Renal cortical epithelial cell (primary cell): ENCODE results near the gene MSI2. TPM values are rescaled to one million over a fixed set of nuclear protein-coding genes. Genes with fewer than 3 reads are reported as not detected.

Experiments
- DNase-seq: peaks from one replicate; pipeline ENCODE4 v3.0.0-alpha.2; 2011; ENCODE audit warnings: low read depth
- total RNA-seq: library from RNA; depleted of rRNA; stranded (reverse); fragments of >200 nt; gene quantifications from 2 replicates; pipeline ENCODE4 v1.2.3, GENCODE V29; 2014

Gene MSI2
- total RNA-seq, 1 donor from 2014 or later: 90.2 TPM

GRCh38 chr17:57456622-57457021 lies 200.3 kb downstream of the MSI2 start:
- DNase-seq: no peak

DNA sequence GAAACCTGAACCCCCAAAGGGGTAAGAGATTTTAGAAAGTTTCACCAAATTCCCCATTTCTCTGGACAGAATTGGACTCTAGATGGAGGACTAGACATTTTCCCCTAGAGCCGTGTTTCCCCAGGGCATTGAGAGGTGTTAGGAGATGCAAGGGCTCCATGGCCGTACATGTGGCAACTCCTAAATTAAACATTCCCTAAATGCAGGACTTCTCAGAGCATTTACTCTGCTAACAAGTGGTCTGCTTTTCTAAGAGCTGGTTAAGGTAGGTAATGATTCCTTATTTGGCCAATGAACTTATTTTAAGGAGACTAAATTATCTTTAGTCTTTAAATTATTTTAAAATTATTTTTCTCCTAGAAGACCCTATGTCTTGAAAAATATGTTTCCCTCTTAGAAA lies 200.9 kb downstream of the MSI2 start:
- DNase-seq: no peak

DNA sequence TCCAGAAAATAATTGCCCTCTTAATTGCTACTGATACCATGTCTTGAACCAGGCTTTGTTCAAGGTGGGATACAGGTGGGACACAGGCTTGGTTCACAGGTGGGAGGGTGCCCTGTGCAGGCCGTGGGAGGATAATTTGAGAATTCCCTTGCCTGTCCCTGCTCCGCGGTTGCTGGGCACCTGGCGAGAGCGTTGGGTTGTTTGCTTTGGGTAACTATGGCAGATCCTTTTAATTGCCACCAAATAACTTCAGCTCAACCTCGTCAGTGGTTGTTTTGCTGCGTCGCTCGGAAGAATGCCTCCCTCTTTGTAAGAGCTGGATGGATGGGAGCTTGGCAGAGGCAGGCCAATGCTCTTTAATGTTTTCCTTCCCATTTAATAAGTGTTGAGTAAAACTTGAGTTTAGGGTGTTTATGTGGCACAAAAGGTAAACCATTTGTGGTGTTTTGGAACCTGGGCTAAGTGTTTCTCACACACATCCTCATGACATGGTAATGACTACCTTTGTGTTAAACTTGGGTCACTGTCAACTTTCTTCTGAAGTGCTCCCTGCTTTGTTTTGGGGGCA lies 202.5 kb downstream of the MSI2 start:
- no peak for DNase-seq

DNA sequence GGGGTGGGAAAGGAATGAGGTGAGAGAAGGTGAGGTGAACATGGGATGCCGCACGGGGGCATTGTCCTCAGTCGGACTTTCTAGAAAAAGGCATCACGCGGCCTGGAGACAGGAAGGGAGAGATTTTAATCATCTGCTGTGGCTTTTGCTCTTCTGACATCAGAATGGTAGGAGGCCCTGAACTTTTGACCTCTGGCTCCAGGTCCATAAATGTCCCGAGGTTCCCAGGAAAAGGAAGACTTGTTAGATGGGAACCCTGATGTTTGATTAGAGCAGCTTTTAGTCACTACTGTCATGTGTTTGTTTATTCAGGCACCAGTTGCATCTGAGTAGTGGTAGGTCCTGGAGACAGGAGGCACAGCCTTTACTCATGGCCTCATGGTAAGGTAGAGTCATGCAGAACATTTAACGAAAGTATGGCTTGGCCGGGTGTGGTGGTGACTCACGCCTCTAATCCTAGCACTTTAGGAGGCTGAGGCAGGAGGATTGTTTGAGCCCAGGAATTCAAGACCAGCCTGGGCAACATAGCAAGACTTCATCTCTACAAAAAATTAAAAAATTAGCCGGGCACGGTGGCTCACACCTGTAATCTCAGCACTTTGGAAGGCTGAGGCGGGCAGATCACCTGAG lies 203.1 kb downstream of the MSI2 start:
- DNase-seq: peak; percentile 87

DNA sequence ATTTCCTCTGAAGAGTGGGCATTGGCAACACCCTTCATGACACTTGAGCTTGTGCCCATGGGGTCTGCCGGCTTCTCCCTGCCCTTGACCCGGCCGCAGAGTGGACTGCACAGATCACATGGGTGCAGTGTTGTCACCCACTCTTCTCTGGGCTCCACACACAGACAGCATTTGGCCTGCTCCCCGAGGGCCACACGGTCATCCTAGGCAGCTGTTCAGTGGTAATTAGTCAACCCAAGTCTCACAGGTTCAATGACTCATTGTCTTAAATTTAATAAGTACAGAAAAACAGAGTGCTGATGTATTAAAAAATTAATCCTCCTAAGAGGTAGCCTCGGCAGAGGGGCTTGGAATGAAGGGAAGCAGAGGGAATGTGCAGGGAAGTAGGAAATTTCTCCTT lies 204.8 kb downstream of the MSI2 start:
- peak; percentile 51 for DNase-seq

GRCh38 chr17:57462007-57462579 lies 205.8 kb downstream of the MSI2 start:
- no peak for DNase-seq

GRCh38 chr17:57463103-57463885 lies 207.0 kb downstream of the MSI2 start:
- peak; percentile 84 for DNase-seq

DNA sequence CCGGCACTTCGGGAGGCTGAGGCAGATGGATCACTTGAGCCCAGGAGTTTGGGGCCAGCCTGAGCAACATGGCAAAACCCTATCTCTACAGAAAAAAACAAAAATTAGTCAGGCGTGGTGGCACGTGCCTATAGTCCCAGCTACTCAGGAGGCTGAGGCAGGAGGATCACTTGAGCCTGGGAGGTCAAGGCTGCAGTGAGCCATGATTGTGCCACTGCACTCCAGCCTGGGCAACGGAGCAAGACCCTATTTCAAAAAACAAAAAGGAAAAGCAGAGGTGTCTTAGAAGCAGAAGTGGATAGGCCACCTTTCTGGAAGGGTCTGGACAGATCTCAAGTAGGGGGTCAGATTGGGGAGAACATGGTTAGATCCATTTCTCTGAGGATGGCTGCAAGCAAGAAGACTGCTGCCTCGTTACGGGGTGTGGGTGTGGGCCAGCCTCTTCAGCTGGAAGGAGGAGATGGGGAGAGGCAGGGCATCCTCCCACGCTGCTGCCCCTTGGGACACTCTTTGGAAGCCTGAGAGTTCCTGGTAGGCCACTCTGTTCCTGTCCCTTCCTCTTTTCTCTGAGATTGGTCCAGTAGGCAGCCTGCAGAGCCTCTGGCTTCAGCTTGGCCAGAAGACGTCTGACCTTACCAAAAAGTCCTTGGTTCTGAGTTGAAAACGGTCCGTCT lies 208.0 kb downstream of the MSI2 start:
- no peak for DNase-seq

GRCh38 chr17:57465610-57466009 lies 209.3 kb downstream of the MSI2 start:
- no peak for DNase-seq

DNA sequence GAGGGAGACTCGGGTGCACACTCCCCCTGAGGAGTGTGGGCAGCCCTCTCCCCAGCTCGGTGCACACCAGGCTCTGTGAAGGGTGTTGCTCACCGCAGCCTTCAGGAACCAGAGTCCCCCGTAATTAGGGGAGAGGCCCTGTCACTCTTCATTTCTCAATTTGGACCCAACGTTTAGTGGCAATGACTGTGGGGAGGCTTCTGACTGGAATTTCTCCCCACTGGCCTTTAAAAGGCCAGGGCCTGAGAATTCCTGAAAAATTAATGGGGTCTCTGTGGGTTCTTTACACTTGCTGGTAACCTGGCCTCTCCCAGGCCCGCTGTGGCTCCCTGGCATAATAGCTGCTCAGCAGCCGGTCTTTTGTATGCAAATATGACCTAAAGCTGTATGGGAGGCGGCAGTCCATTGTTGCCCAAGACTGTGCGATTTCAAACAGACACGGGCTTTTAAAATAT lies 209.7 kb downstream of the MSI2 start:
- DNase-seq: no peak

DNA sequence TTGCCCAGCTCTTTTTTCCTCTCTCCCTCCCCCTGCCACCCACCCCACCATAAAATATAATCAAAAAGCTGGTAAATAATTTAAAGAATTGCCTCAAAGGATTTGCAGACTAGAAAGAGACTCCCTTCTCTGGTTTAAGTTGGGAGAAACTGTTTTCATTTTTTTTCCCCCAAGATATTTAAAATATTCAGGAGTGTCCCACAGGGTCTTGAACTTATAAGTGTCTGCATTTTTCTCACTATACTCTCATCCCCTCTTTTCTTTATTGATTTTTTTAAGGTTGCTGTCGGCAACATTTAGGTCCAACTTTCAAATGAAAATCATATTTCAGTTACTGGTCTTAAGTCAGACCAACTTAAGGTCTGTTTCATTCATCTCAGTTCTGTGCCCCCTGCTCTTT lies 210.2 kb downstream of the MSI2 start:
- DNase-seq: no peak

GRCh38 chr17:57467226-57467625 lies 210.9 kb downstream of the MSI2 start:
- DNase-seq: no peak

- DNase-seq: no peak
These were observed 211.5 kb downstream of the MSI2 start for GRCh38 chr17:57467801-57468200.

DNA sequence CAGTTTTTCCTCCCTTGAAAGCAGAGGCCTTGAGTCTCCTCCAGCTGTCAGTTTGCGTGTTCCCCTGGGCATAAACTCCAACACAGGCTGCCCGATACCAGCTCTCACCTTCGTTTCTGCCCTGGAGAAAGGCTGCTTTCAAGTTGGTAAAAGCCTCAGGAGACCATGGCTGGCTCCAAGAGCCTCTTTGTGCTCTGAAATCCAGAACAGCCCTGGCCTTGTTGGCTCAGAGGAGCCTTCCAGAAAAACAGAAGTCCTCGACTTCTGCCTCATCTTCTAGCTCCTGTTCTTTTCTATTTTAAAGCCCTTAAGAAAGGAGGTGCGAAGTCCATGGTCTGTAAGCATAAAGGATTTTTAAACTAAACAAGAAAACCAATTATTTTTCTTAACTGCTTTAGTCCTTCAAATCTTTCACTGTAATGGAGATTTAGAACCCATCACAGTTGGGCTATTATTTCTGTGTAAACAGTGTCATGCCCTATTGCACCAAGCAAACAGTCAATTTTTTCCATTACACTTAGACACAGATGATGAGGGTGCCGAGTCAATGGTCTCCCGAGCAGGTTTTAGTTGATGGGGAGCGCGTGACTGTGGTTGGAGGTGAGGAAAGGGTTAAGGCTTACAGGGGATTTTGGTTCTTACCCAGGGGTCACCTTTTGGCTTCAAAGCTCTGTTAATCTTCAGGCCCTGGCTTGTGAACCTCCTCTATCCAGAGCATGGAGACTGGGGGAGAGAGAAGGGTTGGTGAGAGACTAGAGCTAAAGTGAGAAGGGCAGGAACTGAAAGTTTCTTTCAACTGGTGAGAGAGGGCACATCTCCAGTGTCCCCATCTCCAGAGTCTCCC lies 212.8 kb downstream of the MSI2 start:
- DNase-seq: no peak

- DNase-seq: no peak
These were observed 214.6 kb downstream of the MSI2 start for GRCh38 chr17:57470906-57471305.

- DNase-seq: no peak
These were observed 215.6 kb downstream of the MSI2 start for GRCh38 chr17:57471868-57472368.

DNA sequence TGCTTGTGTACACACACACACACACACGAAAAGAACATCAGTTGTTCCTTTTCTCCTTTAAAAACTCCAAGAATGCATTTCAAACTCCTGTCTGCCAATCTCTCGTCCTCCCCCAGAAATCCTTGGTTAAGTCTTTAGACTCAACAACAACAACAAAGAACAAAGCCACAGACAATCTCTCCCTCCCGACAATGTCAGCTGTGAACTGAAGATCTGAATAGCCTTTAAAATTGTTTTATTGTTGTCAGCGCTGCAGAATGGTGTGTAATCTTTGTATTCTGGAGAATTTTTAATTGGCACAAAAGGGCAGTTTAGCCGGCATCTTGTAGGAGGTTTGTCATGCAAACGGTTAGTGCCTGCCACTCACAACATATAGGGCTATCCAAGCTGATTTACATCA lies 219.5 kb downstream of the MSI2 start:
- no peak for DNase-seq

DNA sequence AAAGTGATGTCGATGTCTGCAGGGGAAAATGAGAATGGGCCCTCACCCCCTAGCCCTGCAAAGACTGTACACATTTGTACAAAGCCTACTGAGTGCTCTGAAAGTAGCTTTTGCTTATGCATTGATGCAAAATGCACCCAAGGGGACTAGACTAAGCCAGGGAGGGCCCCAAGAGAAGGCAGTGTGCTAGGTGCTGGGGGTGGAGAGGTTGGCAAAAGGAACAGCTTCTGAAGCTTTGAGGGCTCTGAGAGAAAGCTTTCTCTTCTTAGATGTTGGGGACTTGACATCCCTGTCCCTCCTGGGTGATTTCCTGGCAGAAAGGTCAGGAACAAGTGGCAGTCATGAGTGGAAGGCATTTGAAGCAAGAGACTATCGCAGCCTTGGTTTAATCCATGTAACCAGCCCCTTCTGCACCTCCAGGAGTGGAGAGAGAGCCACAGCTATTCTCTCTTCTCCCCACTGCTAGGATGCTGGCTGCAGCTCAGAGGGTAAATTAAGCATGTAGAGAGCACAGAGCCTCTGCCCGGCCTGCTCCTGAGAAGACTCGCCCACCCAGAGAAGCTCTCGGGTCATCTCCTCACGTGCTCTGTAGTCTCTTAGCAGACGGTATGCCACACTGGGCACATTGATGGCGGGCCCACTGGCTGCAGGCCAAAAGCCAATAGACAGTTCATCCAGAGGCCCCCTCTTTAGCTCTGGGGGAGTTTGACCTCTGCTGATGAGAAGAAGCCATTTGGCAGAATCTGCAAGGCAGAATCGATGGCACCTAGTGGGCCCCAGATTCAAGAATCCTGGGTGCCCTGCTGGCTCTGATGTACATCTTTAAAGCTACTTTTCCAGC lies 221.4 kb downstream of the MSI2 start:
- DNase-seq: no peak

- no peak for DNase-seq
These were observed 222.3 kb downstream of the MSI2 start for GRCh38 chr17:57478478-57479250.
